ENCODE measurements around the gene MZF1. TPM values are rescaled to one million over a fixed set of nuclear protein-coding genes. Genes with fewer than 3 reads are reported as not detected.

MZF1 gene
- total and polyA plus RNA-seq, 5 donors, result 10.1 to 15.6 (median 12.0) TPM

- peak; percentile 95 to 97 (median 96) for DNase-seq
- peak; percentile 72 to 74 for ATAC-seq
- WGBS, result 1% methylated on average over 33 of the region's 33 CpGs
- Histone ChIP-seq H3K27ac (ENCODE audit: low read length) (peak overlapping the region; percentile 99), H3K4me1 (ENCODE audit: control insufficient read depth, insufficient read depth, low read length) (peaks cover 16% of the 10 kb centered on the region), H3K4me3 (ENCODE audit: low read length) (peak overlapping the region; percentile 74), H3K27me3 (ENCODE audit: control insufficient read depth, insufficient read depth) (no peaks in the 10 kb centered on the region), H3K9me3 (ENCODE audit: control insufficient read depth, low read length) (no peaks in the 10 kb centered on the region)
- intact Hi-C loops (cut with DNase I), result no loop called here
Observed at GRCh38 chr19:58559275-58560006, 13.7 kb downstream of the MZF1 start.

- H3K4me3 ChIP-seq (ENCODE audit: low read length), result peak overlapping the region; percentile 74
- peaks cover 22% of the 10 kb centered on the region for H3K4me1 ChIP-seq (ENCODE audit: control insufficient read depth, insufficient read depth, low read length)
- under 1% methylated on average over 76 of the region's 76 CpGs for WGBS
- ATAC-seq, result peak; percentile 80 to 84
- intact Hi-C loops (cut with DNase I), result no loop called here
- no peaks in the 10 kb centered on the region for H3K27me3 ChIP-seq (ENCODE audit: control insufficient read depth, insufficient read depth)
- H3K27ac ChIP-seq (ENCODE audit: low read length), result peak overlapping the region; percentile 99
- H3K9me3 ChIP-seq (ENCODE audit: control insufficient read depth, low read length), result no peaks in the 10 kb centered on the region
- DNase-seq, result peak; percentile 99 to 100 (median 100)
Observed at GRCh38 chr19:58558623-58559274, 14.4 kb downstream of the MZF1 start.

GRCh38 chr19:58558066-58558622 lies 15.0 kb downstream of the MZF1 start, which contains the start of gene UBE2M:
Gene UBE2M, minus strand, starts transcription at chr19:58558611. Its CDS starts 230 bp downstream, at chr19:58558381.
- under 1% methylated on average over 62 of the region's 62 CpGs for WGBS
- no peak for ATAC-seq
- DNase-seq, result peak; percentile 76 to 95 (median 88)
- Histone ChIP-seq H3K27me3 (ENCODE audit: control insufficient read depth, insufficient read depth) (no peaks in the 10 kb centered on the region), H3K4me3 (ENCODE audit: low read length) (peak within 1 kb of the TSS; percentile 74), H3K4me1 (ENCODE audit: control insufficient read depth, insufficient read depth, low read length) (peaks cover 21% of the 10 kb centered on the region), H3K9me3 (ENCODE audit: control insufficient read depth, low read length) (no peaks in the 10 kb centered on the region), H3K27ac (ENCODE audit: low read length) (peak within 1 kb of the TSS; percentile 99)
- intact Hi-C loops (cut with DNase I), result no loop called here

DNA sequence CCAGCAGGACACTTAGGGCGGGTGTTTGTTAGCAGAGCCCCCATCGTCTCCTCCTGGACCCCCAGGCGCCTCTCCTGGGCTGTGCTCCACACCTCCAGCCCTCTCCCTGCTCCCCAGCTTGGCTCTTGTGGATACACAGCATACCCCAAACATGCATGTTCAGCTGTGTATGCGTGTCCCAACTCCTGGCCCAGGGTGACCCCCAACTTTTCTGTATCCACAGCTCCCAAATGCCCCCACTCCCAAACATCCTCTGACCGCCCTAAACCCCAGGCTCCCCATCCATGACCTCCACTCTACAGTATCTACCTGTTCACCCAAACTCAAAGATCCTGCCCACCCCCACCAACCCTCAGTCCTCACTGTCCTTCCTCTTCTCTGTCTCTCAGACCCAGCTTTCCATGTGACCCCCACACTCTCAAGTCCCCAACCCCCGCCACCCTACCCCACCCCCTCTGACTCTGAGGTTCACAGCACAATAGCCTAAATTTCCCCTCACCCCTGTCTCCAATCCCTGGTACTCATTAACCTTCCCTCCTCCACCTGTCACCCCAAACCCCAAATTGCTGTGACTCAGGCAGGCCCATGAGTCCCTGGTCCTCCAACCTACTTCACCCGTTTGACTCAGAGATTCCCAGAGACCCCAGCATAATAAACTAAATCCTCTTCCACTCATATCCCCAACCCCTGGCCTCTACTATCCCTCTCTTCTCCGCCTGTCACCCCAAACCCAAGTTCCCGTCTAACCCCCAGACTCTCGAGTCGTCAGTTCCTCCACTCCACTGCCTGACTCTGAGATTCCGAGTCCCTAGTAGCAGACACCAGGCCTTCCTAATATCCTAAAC lies 15.7 kb downstream of the MZF1 start:
- ATAC-seq (no peak), DNase-seq (no peak)
- no peaks in the 10 kb centered on the region for H3K27me3 ChIP-seq (ENCODE audit: control insufficient read depth, insufficient read depth)
- intact Hi-C loops (cut with DNase I), result no loop called here
- peaks cover 19% of the 10 kb centered on the region for H3K4me1 ChIP-seq (ENCODE audit: control insufficient read depth, insufficient read depth, low read length)
- WGBS, result 31% methylated on average over 12 of the region's 12 CpGs
- peak overlapping the region; percentile 76 for H3K27ac ChIP-seq (ENCODE audit: low read length)
- H3K9me3 ChIP-seq (ENCODE audit: control insufficient read depth, low read length), result no peaks in the 10 kb centered on the region
- H3K4me3 ChIP-seq (ENCODE audit: low read length), result peak overlapping the region; percentile 64

DNA sequence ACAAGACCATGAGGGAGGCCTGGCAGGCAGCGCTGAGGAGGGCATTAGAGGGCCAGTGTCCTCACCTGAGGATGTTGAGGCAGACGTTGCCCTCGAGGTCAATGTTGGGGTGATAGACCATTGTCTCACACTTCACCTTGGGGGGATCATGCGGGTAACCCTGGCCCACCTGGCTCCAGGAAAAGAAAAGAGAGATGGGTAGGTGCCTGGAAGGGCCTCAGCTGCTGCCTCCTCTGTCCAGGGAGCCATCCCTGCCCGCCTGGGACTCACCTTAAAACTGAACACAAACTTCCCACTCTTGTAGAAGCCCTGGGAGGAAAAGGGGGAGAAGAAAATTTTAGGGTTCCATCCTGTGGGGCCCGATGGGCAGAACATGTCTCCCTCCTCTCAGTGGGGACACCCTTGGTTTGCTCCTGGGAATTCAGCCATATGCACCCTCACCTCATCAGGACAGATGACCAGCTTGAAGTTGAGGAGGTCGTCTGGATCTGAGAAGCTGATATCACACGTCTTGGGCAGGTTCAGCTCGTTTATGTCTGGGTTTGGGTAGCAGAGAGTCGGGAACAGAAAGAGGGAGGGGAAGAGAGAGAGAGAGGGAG lies 16.4 kb downstream of the MZF1 start:
- peaks cover 13% of the 10 kb centered on the region for H3K4me1 ChIP-seq (ENCODE audit: control insufficient read depth, insufficient read depth, low read length)
- DNase-seq, result no peak
- H3K9me3 ChIP-seq (ENCODE audit: control insufficient read depth, low read length), result no peaks in the 10 kb centered on the region
- H3K4me3 ChIP-seq (ENCODE audit: low read length), result no peak overlapping the region
- H3K27me3 ChIP-seq (ENCODE audit: control insufficient read depth, insufficient read depth), result no peaks in the 10 kb centered on the region
- no peak for ATAC-seq
- intact Hi-C loops (cut with DNase I), result no loop called here
- no peak overlapping the region for H3K27ac ChIP-seq (ENCODE audit: low read length)
- 62% methylated on average over 10 of the region's 10 CpGs for WGBS

GRCh38 chr19:58555920-58556621 lies 17.1 kb downstream of the MZF1 start:
- H3K4me3 ChIP-seq (ENCODE audit: low read length), result no peak overlapping the region
- H3K4me1 ChIP-seq (ENCODE audit: control insufficient read depth, insufficient read depth, low read length), result peaks cover 13% of the 10 kb centered on the region
- intact Hi-C loops (cut with DNase I), result no loop called here

GRCh38 chr19:58555369-58555885 lies 17.7 kb downstream of the MZF1 start:
- H3K9me3 ChIP-seq (ENCODE audit: control insufficient read depth, low read length), result no peaks in the 10 kb centered on the region
- ATAC-seq (no peak), DNase-seq (no peak)
- intact Hi-C loops (cut with DNase I), result no loop called here
- H3K27me3 ChIP-seq (ENCODE audit: control insufficient read depth, insufficient read depth), result no peaks in the 10 kb centered on the region
- H3K27ac ChIP-seq (ENCODE audit: low read length), result peak overlapping the region; percentile 84
- peak overlapping the region; percentile 75 for H3K4me3 ChIP-seq (ENCODE audit: low read length)
- 44% methylated on average over 4 of the region's 4 CpGs for WGBS
- peaks cover 13% of the 10 kb centered on the region for H3K4me1 ChIP-seq (ENCODE audit: control insufficient read depth, insufficient read depth, low read length)

More at GRCh38 chr19:58555920-58556621, 17.1 kb downstream of the MZF1 start:
- 84% methylated on average over 16 of the region's 16 CpGs for WGBS
- Histone ChIP-seq H3K27ac (ENCODE audit: low read length) (no peak overlapping the region), H3K27me3 (ENCODE audit: control insufficient read depth, insufficient read depth) (no peaks in the 10 kb centered on the region), H3K9me3 (ENCODE audit: control insufficient read depth, low read length) (no peaks in the 10 kb centered on the region)
- DNase-seq (no peak), ATAC-seq (no peak)

GRCh38 chr19:58554494-58555368 lies 18.4 kb downstream of the MZF1 start, which contains the start of gene CHMP2A:
Gene CHMP2A, minus strand, starts transcription at chr19:58555105. Its CDS starts 893 bp downstream, at chr19:58554212.
- no peaks in the 10 kb centered on the region for H3K9me3 ChIP-seq (ENCODE audit: control insufficient read depth, low read length)
- WGBS, result under 1% methylated on average over 69 of the region's 69 CpGs
- DNase-seq (peak; percentile 99 to 100 (median 99)), ATAC-seq (peak; percentile 55 to 57)
- peak within 1 kb of the TSS; percentile 84 for H3K27ac ChIP-seq (ENCODE audit: low read length)
- intact Hi-C loops (cut with DNase I), result no loop called here
- peaks cover 13% of the 10 kb centered on the region for H3K4me1 ChIP-seq (ENCODE audit: control insufficient read depth, insufficient read depth, low read length)
- peak within 1 kb of the TSS; percentile 75 for H3K4me3 ChIP-seq (ENCODE audit: low read length)
- no peaks in the 10 kb centered on the region for H3K27me3 ChIP-seq (ENCODE audit: control insufficient read depth, insufficient read depth)

DNA sequence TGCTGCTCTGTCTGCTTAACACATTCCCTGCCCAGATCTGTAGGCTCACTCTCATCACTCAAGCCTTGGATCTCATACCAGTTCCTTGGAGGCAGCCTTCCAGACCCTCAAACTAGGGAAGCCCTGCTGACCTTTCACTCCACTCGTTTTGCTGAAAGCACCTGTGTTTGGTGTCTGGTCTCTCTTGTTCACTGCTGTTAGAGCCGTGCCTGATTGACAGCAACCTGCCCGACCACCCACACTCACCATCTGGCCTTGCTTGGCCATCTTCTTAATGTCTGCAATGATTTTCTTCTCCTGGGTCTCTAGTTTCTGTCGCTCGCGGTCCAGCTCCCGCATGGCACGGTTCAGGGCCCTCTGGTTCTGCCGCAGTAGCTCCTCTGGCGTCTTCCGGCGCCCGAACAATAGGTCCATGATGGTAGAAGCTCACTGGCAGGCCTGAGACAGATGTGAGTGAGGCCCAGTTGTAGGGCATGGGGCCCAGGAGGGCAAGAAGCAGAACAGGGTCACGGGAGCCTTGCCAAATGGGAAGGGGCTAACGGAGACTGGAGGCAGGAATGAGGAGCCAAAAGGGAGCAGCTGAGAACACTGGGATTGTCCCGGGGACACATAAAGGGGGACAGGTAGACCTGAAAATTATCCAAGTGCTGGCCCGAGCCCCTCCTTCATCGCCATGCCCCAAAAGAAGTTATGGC lies 19.2 kb downstream of the MZF1 start:
- peaks cover 13% of the 10 kb centered on the region for H3K4me1 ChIP-seq (ENCODE audit: control insufficient read depth, insufficient read depth, low read length)
- DNase-seq, result no peak

More for the DNA sequence above, 19.2 kb downstream of the MZF1 start:
- H3K9me3 ChIP-seq (ENCODE audit: control insufficient read depth, low read length), result no peaks in the 10 kb centered on the region
- ATAC-seq, result no peak
- H3K27ac ChIP-seq (ENCODE audit: low read length), result peak overlapping the region; percentile 84
- intact Hi-C loops (cut with DNase I), result no loop called here
- no peaks in the 10 kb centered on the region for H3K27me3 ChIP-seq (ENCODE audit: control insufficient read depth, insufficient read depth)
- peak overlapping the region; percentile 75 for H3K4me3 ChIP-seq (ENCODE audit: low read length)
- WGBS, result 37% methylated on average over 18 of the region's 18 CpGs
